GM23338 (cell line): ENCODE results near the gene TMEM238. TPM values are rescaled to one million over a fixed set of nuclear protein-coding genes. Genes with fewer than 3 reads are reported as not detected.

Source experiments
- ATAC-seq: fragments of 200-7000 bp; cut with Tn5 transposase; 3 replicates; pipeline ENCODE4 v1.9.1; 2020
- DNase-seq: peaks from one replicate; pipeline ENCODE4 v3.0.0-alpha.2; 2015; ENCODE audit warnings: low spot score
- H2AFZ ChIP-seq: fragments of 200-600 bp; sonication (generic); 2 replicates; pipeline ENCODE4 v1.8.0; 2016; ENCODE audit warnings: antibody characterized with exemption, mild to moderate bottlenecking, moderate library complexity
- H3F3A ChIP-seq: fragments of 200-600 bp; sonication (generic); replicated peaks from 2 replicates; pipeline ENCODE4 v1.8.0; 2017; ENCODE audit warnings: antibody characterized with exemption, mixed run types, low read depth
- H3K27ac ChIP-seq: fragments of 200-600 bp; sonication (generic); 2 replicates; pipeline ENCODE4 v1.6.1; 2016; ENCODE audit warnings: low read depth
- H3K27me3 ChIP-seq: fragments of 200-600 bp; sonication (generic); 2 replicates; pipeline ENCODE4 v1.8.0; 2016; ENCODE audit warnings: mild to moderate bottlenecking, mixed run types, moderate library complexity; ENCODE audit not compliant: insufficient read depth
- H3K36me3 ChIP-seq: fragments of 200-600 bp; sonication (generic); 2 replicates; pipeline ENCODE4 v1.8.0; 2016; ENCODE audit warnings: mild to moderate bottlenecking; ENCODE audit not compliant: insufficient read depth
- H3K4me1 ChIP-seq: fragments of 200-600 bp; sonication (generic); 2 replicates; pipeline ENCODE4 v1.8.0; 2016; ENCODE audit warnings: mild to moderate bottlenecking, moderate library complexity; ENCODE audit not compliant: insufficient read depth
- H3K4me2 ChIP-seq: fragments of 200-600 bp; sonication (generic); 2 replicates; pipeline ENCODE4 v1.7.1; 2017; ENCODE audit warnings: mixed run types
- H3K4me3 ChIP-seq: fragments of 200-600 bp; sonication (generic); 2 replicates; pipeline ENCODE4 v1.6.1; 2016; ENCODE audit warnings: mixed run types
- H3K79me2 ChIP-seq: fragments of 200-600 bp; sonication (generic); replicated peaks from 2 replicates; pipeline ENCODE4 v1.8.0; 2017; ENCODE audit warnings: mild to moderate bottlenecking; ENCODE audit not compliant: insufficient read depth
- H3K9me2 ChIP-seq: fragments of 200-600 bp; sonication (generic); 2 replicates; pipeline ENCODE4 v1.8.0; 2017; ENCODE audit not compliant: insufficient read depth
- H4K20me1 ChIP-seq: fragments of 200-600 bp; sonication (generic); replicated peaks from 2 replicates; pipeline ENCODE4 v1.8.0; 2017; ENCODE audit warnings: mild to moderate bottlenecking; ENCODE audit not compliant: insufficient read depth
- H3K27ac Mint-ChIP-seq: 2 replicates; pipeline ENCODE4 v1.8.0; 2020; ENCODE audit warnings: inconsistent platforms, mild to moderate bottlenecking, moderate library complexity, mixed read lengths
- H3K27me3 Mint-ChIP-seq: 3 replicates; pipeline ENCODE4 v1.8.0; 2022; ENCODE audit warnings: low read depth, mild to moderate bottlenecking, moderate library complexity, mixed read lengths, inconsistent platforms; ENCODE audit not compliant: insufficient read depth, poor library complexity
- H3K36me3 Mint-ChIP-seq: 3 replicates; pipeline ENCODE4 v1.8.0; 2021; ENCODE audit warnings: low read depth, mild to moderate bottlenecking, inconsistent platforms, moderate library complexity, mixed read lengths
- H3K4me1 Mint-ChIP-seq: 3 replicates; pipeline ENCODE4 v1.8.0; 2020; ENCODE audit warnings: mild to moderate bottlenecking, inconsistent platforms, mixed read lengths
- H3K4me3 Mint-ChIP-seq: 3 replicates; pipeline ENCODE4 v1.8.0; 2021; ENCODE audit warnings: moderate library complexity, mild to moderate bottlenecking, inconsistent platforms, mixed read lengths
- H3K9me3 Mint-ChIP-seq: 3 replicates; pipeline ENCODE4 v1.8.0; 2020; ENCODE audit warnings: moderate library complexity, mild to moderate bottlenecking, inconsistent platforms, mixed read lengths
- CREB1 ChIP-seq: fragments of 250-450 bp; sonication (Bioruptor Pico); IDR thresholded peaks from 2 replicates; pipeline ENCODE4 v1.5.0; 2020; ENCODE audit warnings: low read depth, mild to moderate bottlenecking, moderate library complexity
- CTCF ChIP-seq, 2 experiments: fragments of 200-600 bp in 1 of 2; sonication (generic) in 1 of 2; conservative IDR thresholded peaks; 2 replicates each; pipeline versions ENCODE4 v1.5.1 to v1.6.1; 2016 to 2017; ENCODE audit warnings: antibody characterized with exemption in 2 of 2, low read depth in 2 of 2, mild to moderate bottlenecking in 2 of 2, moderate library complexity in 1 of 2
- NANOG ChIP-seq: IDR thresholded peaks from 2 replicates; pipeline ENCODE4 v1.6.1; 2016; ENCODE audit warnings: antibody characterized with exemption, borderline replicate concordance
- STAT1 ChIP-seq: IDR thresholded peaks from one replicate; pipeline ENCODE4 v1.6.1; 2016; ENCODE audit warnings: antibody characterized with exemption; ENCODE audit not compliant: unreplicated experiment
- ZNF114 ChIP-seq: fragments of 250-450 bp; sonication (Bioruptor Pico); IDR thresholded peaks from 2 replicates; pipeline ENCODE4 v1.5.0; 2020; ENCODE audit warnings: mild to moderate bottlenecking, moderate library complexity
- ZNF462 ChIP-seq: fragments of 250-450 bp; sonication (Bioruptor Pico); IDR thresholded peaks from 2 replicates; pipeline ENCODE4 v1.5.0; 2020; ENCODE audit warnings: mild to moderate bottlenecking, moderate library complexity
- polyA plus RNA-seq: library from polyadenylated mRNA; unstranded; fragments of >200 nt; fragmentation: Nextera tagmentation; extraction: Ambion mirVana; gene quantifications from 2 replicates; pipeline ENCODE4 v1.2.1, GENCODE V29; 2016
- total RNA-seq: library from RNA; depleted of rRNA; stranded (reverse); fragments of >200 nt; shearing (Covaris generic); gene quantifications from 2 replicates; pipeline ENCODE4 v1.2.3, GENCODE V29; 2014

TMEM238 gene
- total and polyA plus RNA-seq, 2 experiments from 2014 or later: 0.55 to 7.5 TPM

GRCh38 chr19:55419103-55419502, 35.0 kb upstream of the TMEM238 start (continued):
- TF ChIP-seq ZNF462 (CRISPR knock-in tag) (no peak), STAT1 (no peak), NANOG (no peak), CTCF (conservative IDR thresholded peaks at IDR 0.05; ENCODE audit: low read depth in 2 of 2) (no peak), ZNF114 (CRISPR knock-in tag) (no peak)

DNA sequence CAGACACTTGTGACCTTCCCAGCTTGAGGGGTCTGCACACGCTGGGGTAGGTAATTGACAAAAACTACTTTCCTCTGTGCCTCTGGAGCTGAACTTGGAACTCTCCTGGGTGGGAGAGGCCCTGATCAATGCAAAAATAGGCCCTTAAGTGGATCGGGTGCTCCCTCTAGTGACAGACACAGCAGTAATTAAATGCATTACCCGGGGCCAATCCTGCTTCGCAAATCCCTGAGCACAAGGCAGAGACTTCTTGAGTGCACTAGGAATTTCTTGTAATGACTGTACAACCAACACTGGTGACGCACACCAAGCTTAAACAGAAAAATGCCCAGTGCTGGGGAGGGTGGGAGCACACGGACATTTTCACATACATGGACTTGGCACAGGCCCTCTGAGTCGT, 34.1 kb upstream of the TMEM238 start:
- Mint-ChIP-seq H3K36me3 (no peaks in the 10 kb centered on the region; the same call in 2 of the 3 replicates), H3K4me1 (peaks cover 2% of the 10 kb centered on the region; the same call in 2 of the 3 replicates), H3K27ac (no peak overlapping the region), H3K9me3 (peaks cover 14% of the 10 kb centered on the region), H3K4me3 (no peak overlapping the region; the same call in 2 of the 3 replicates), H3K27me3 (peaks cover 21% of the 10 kb centered on the region)
- Histone ChIP-seq H2AFZ (peak overlapping the region; percentile 48; the same call in 1 of the 2 replicates), H3F3A (no peaks in the 10 kb centered on the region), H3K36me3 (no peaks in the 10 kb centered on the region), H3K27ac (no peak overlapping the region), H3K27me3 (peaks cover 7% of the 10 kb centered on the region; the same call in 1 of the 2 replicates), H3K4me3 (no peak overlapping the region), H3K4me2 (no peak overlapping the region), H3K9me2 (no peaks in the 10 kb centered on the region), H3K4me1 (no peaks in the 10 kb centered on the region), H4K20me1 (no peaks in the 10 kb centered on the region), H3K79me2 (no peaks in the 10 kb centered on the region)
- TF ChIP-seq STAT1 (no peak), CTCF (conservative IDR thresholded peaks at IDR 0.05; ENCODE audit: low read depth in 2 of 2) (peak; percentile 83 to 94), CREB1 (CRISPR knock-in tag) (0 out of 2 replicates have a peak, but pooled peaks have one; percentile 20)
- ATAC-seq (peak; percentile 98), DNase-seq (peak; percentile 92)
